B cell (primary cell): ENCODE data around the gene CNTN4. TPM values are rescaled to one million over a fixed set of nuclear protein-coding genes. Genes with fewer than 3 reads are reported as not detected.

Experiments
- ATAC-seq: fragments of 200-7000 bp; cut with Tn5 transposase; one replicate; pipeline ENCODE4 v1.10.0; 2021; ENCODE audit warnings: low read depth, mild to moderate bottlenecking, moderate number of reproducible peaks, moderate library complexity
- CTCF ChIA-PET: fragments of 350-600 bp; sonication (Branson Sonifier 250); formaldehyde crosslinking; loops from one replicate; lab custom pipeline; 2021; ENCODE audit warnings: antibody characterized with exemption, inconsistent platforms; lab: Charles Lee
- POLR2A ChIA-PET: fragments of 350-600 bp; sonication (Branson Sonifier 250); formaldehyde crosslinking; loops from one replicate; lab custom pipeline; 2021; ENCODE audit warnings: antibody characterized with exemption; lab: Charles Lee
- DNase-seq: peaks from one replicate; pipeline ENCODE4 v3.0.0; 2013
- H2AFZ ChIP-seq: 2 replicates; pipeline ENCODE4 v1.6.1; 2012; ENCODE audit warnings: mild to moderate bottlenecking, low read depth, low read length; ENCODE audit not compliant: insufficient read depth, poor library complexity, severe bottlenecking
- H3K27ac ChIP-seq, 2 donors: 1 replicate in 1 of 2; 2 replicates in 1 of 2; pipeline ENCODE4 v1.5.1; 2012 to 2013; ENCODE audit warnings: low read length in 2 of 2, mild to moderate bottlenecking in 2 of 2, moderate library complexity in 1 of 2
- H3K27me3 ChIP-seq, 4 experiments: fragments of 200-600 bp in 1 of 4; sonication (generic) in 1 of 4; replicated peaks in 1 of 4; 1 replicate in 2 of 4; 2 replicates in 2 of 4; pipeline versions ENCODE4 v1.6.1 to v1.7.0; 2013 to 2016; ENCODE audit warnings: low read length in 3 of 4, mild to moderate bottlenecking in 2 of 4, mixed read lengths in 1 of 4, moderate library complexity in 1 of 4; ENCODE audit not compliant: insufficient read depth in 4 of 4, control insufficient read depth in 3 of 4; ENCODE audit errors: control extremely low read depth in 1 of 4
- H3K36me3 ChIP-seq, 2 experiments: replicated peaks in 1 of 2; 1 replicate in 1 of 2; 2 replicates in 1 of 2; pipeline versions ENCODE4 v1.6.1 to v1.7.1; 2013; ENCODE audit warnings: low read length in 1 of 2; ENCODE audit not compliant: insufficient read depth in 2 of 2, control insufficient read depth in 1 of 2; ENCODE audit errors: control extremely low read depth in 1 of 2, extremely low read depth in 1 of 2
- H3K4me1 ChIP-seq, 2 donors: fragments of 200-600 bp in 1 of 2; sonication (generic) in 1 of 2; 1 replicate in 1 of 2; 2 replicates in 1 of 2; pipeline versions ENCODE4 v1.5.1 to v1.6.1; 2013 to 2017; ENCODE audit warnings: low read length in 2 of 2; ENCODE audit not compliant: control insufficient read depth in 2 of 2, insufficient read depth in 2 of 2
- H3K4me2 ChIP-seq: replicated peaks from 2 replicates; pipeline ENCODE3; 2012; ENCODE audit warnings: mild to moderate bottlenecking, low read depth, low read length; ENCODE audit not compliant: poor library complexity, severe bottlenecking
- H3K4me3 ChIP-seq, 5 experiments: fragments of 200-600 bp in 1 of 5; sonication (generic) in 1 of 5; 1 replicate in 3 of 5; 2 replicates in 2 of 5; pipeline versions ENCODE4 v1.5.1 to v1.7.0; 2011 to 2016; ENCODE audit warnings: low read length in 4 of 5, mild to moderate bottlenecking in 4 of 5, low read depth in 2 of 5, control low read depth in 1 of 5, moderate library complexity in 1 of 5; ENCODE audit not compliant: insufficient read depth in 1 of 5; ENCODE audit errors: control extremely low read depth in 1 of 5, extremely low read depth in 1 of 5
- H3K79me2 ChIP-seq: fragments of 200-600 bp; sonication (generic); one replicate; pipeline ENCODE4 v1.6.0; 2016; ENCODE audit warnings: low read length; ENCODE audit not compliant: control insufficient read depth, insufficient read depth
- H3K9ac ChIP-seq: fragments of 200-600 bp; sonication (generic); 2 replicates; pipeline ENCODE4 v1.6.1; 2017; ENCODE audit warnings: mild to moderate bottlenecking, low read length, moderate library complexity
- H3K9me3 ChIP-seq, 3 donors: one replicate each; pipeline versions ENCODE4 v1.6.1 to v1.7.1; 2013; ENCODE audit warnings: low read length in 2 of 3; ENCODE audit not compliant: control insufficient read depth in 2 of 3, insufficient read depth in 1 of 3; ENCODE audit errors: control extremely low read depth in 1 of 3
- H4K20me1 ChIP-seq: 2 replicates; pipeline ENCODE4 v1.6.0; 2012; ENCODE audit warnings: mild to moderate bottlenecking, low read length; ENCODE audit not compliant: insufficient read depth, control insufficient read depth, poor library complexity, severe bottlenecking
- H3K27ac Mint-ChIP-seq: one replicate; pipeline ENCODE4 v1.8.0; 2021; ENCODE audit warnings: mixed read lengths
- H3K27me3 Mint-ChIP-seq: one replicate; pipeline ENCODE4 v1.8.0; 2021; ENCODE audit warnings: mixed read lengths
- H3K4me1 Mint-ChIP-seq: one replicate; pipeline ENCODE4 v1.8.0; 2021; ENCODE audit warnings: mixed read lengths
- H3K4me3 Mint-ChIP-seq: one replicate; pipeline ENCODE4 v1.8.0; 2021; ENCODE audit warnings: mixed read lengths
- H3K9me3 Mint-ChIP-seq: one replicate; pipeline ENCODE4 v1.8.0; 2022; ENCODE audit warnings: mixed read lengths; ENCODE audit not compliant: insufficient read depth
- CTCF ChIP-seq: fragments of 200-600 bp; IDR thresholded peaks from one replicate; pipeline ENCODE4 v1.8.0; 2022; ENCODE audit warnings: antibody characterized with exemption, mild to moderate bottlenecking
- EZH2 ChIP-seq: IDR thresholded peaks from 2 replicates; pipeline ENCODE4 v1.6.1; 2012; ENCODE audit warnings: borderline replicate concordance, low read depth, mild to moderate bottlenecking, moderate library complexity, low read length; ENCODE audit not compliant: insufficient read depth, poor library complexity, severe bottlenecking
- WGBS: methylation state at CpG from one replicate; pipeline ENCODE4 v1.1.5; 2013; ENCODE audit warnings: missing lambda C conversion rate; ENCODE audit not compliant: insufficient coverage; 5-methylcytosine and 5-hydroxymethylcytosine counted together
- intact Hi-C: fragments of 100-400 bp; cut with micrococcal nuclease; formaldehyde crosslinking; loops from one replicate; pipeline ENCODE4 v1.10.0; 2022
- polyA plus RNA-seq: library from polyadenylated mRNA; depleted of rRNA; stranded (reverse); fragments of >200 nt; gene quantifications from 2 replicates; pipeline ENCODE4 v1.2.3, GENCODE V29; 2012
- total RNA-seq, 2 donors: library from RNA; stranded (reverse); fragments of 120-200 nt in 1 of 2; gene quantifications; 1 replicate in 1 of 2; 2 replicates in 1 of 2; pipeline versions ENCODE4 v1.2.3 to v1.2.4, GENCODE V29; 2013 to 2022

The CNTN4 gene
- total and polyA plus RNA-seq, 2 donors (not counting 1 experiment from before 2014, with no cell fraction given), result 0.05 TPM; not detected in 1

- Mint-ChIP-seq H3K27me3 (no peaks in the 10 kb centered on the region), H3K9me3 (peaks cover 2% of the 10 kb centered on the region), H3K27ac (no peak overlapping the region), H3K4me1 (no peaks in the 10 kb centered on the region), H3K4me3 (no peak overlapping the region)
- ATAC-seq, result no peak
- Histone ChIP-seq H3K4me1 (no peaks in the 10 kb centered on the region), H3K9ac (no peak overlapping the region), H4K20me1 (no peaks in the 10 kb centered on the region), H3K27ac (no peak overlapping the region), H3K9me3 (no peaks in the 10 kb centered on the region), H3K4me3 (no peak overlapping the region), H2AFZ (no peak overlapping the region), H3K36me3 (no peaks in the 10 kb centered on the region), H3K79me2 (no peaks in the 10 kb centered on the region), H3K27me3 (no peaks in the 10 kb centered on the region), H3K4me2 (no peak overlapping the region)
- intact Hi-C loops, result no loop called here
- no CpG with 5 or more reads among the region's 1 CpG for WGBS
- ChIA-PET POLR2A (no interaction called here), CTCF (no interaction called here)
- no peak for TF ChIP-seq CTCF
- no peak for TF ChIP-seq EZH2
- DNase-seq, result no peak
Measured at GRCh38 chr3:2516762-2517441, 418.2 kb downstream of the CNTN4 start.

- no peaks in the 10 kb centered on the region for H3K4me1 Mint-ChIP-seq
- ChIA-PET POLR2A (no interaction called here), CTCF (no interaction called here)
- Histone ChIP-seq H3K9ac (no peak overlapping the region), H2AFZ (no peak overlapping the region), H3K79me2 (no peaks in the 10 kb centered on the region), H3K4me1 (no peaks in the 10 kb centered on the region), H3K36me3 (no peaks in the 10 kb centered on the region), H3K27me3 (no peaks in the 10 kb centered on the region), H3K27ac (no peak overlapping the region), H4K20me1 (no peaks in the 10 kb centered on the region), H3K9me3 (no peaks in the 10 kb centered on the region), H3K4me2 (no peak overlapping the region), H3K4me3 (no peak overlapping the region)
- ATAC-seq, result no peak
- TF ChIP-seq EZH2, result no peak
- TF ChIP-seq CTCF, result no peak
- WGBS, result no CpG with 5 or more reads among the region's 5 CpGs
- intact Hi-C loops, result no loop called here
- DNase-seq, result no peak
- no peaks in the 10 kb centered on the region for H3K27me3 Mint-ChIP-seq
- H3K9me3 Mint-ChIP-seq, result peaks cover 2% of the 10 kb centered on the region
- H3K27ac Mint-ChIP-seq, result no peak overlapping the region
- no peak overlapping the region for H3K4me3 Mint-ChIP-seq
Measured at GRCh38 chr3:2517500-2518172, 419.0 kb downstream of the CNTN4 start.
